ENCODE data around the gene PIGK.

Gene PIGK

GRCh38 chr1:77040826-77041225, 178.4 kb downstream of the PIGK start:
- H3K27ac ChIP-seq (ENCODE audit: low read length): no peak overlapping the region
- H3K9me3 ChIP-seq (ENCODE audit: insufficient read depth, low read length): no peaks in the 10 kb centered on the region
- H4K20me1 ChIP-seq (ENCODE audit: insufficient read depth, low read length): no peaks in the 10 kb centered on the region
- no peaks in the 10 kb centered on the region for H3K27me3 ChIP-seq (ENCODE audit: low read depth, low read length)
- no peaks in the 10 kb centered on the region for H3K4me1 ChIP-seq (ENCODE audit: low read length)
- H3K4me2 ChIP-seq (ENCODE audit: low read length): no peak overlapping the region
- no peaks in the 10 kb centered on the region for H3K79me2 ChIP-seq (ENCODE audit: low read length)
- no peak for TF ChIP-seq CTCF (IDR thresholded peaks at IDR 0.05; ENCODE audit: low read depth, low read length)
- TF ChIP-seq EZH2phosphoT487 (IDR thresholded peaks at IDR 0.05; ENCODE audit: low read depth): no peak
- H3K9ac ChIP-seq (ENCODE audit: low read length): no peak overlapping the region
- no peak overlapping the region for H3K4me3 ChIP-seq (ENCODE audit: low read length)
- no peak overlapping the region for H2AFZ ChIP-seq (ENCODE audit: low read depth, low read length)
- H3K36me3 ChIP-seq (replicated peaks; ENCODE audit: low read depth, low read length): no peaks in the 10 kb centered on the region

DNA sequence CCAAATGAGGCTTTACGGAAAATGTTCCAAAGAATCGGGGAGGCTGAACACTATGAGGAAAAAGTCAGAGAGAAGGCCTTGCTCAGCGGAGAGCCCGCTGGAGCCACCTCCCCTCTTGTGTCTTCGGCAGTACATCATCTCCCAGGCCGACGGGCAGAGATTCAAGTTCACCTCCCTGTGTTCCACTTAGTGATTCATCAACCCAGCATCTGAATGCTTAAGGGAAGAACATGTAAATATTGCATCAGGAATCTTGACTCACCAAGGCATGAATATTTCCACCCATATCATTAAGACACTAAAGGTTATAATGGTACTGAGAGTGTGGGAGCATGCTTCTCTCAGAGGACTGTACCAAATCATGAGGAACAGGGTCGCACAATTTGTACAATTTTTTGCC, 179.5 kb downstream of the PIGK start:
- Histone ChIP-seq H3K27ac (ENCODE audit: low read length) (no peak overlapping the region), H3K79me2 (ENCODE audit: low read length) (no peaks in the 10 kb centered on the region), H4K20me1 (ENCODE audit: insufficient read depth, low read length) (no peaks in the 10 kb centered on the region), H3K9me3 (ENCODE audit: insufficient read depth, low read length) (no peaks in the 10 kb centered on the region), H2AFZ (ENCODE audit: low read depth, low read length) (no peak overlapping the region), H3K9ac (ENCODE audit: low read length) (no peak overlapping the region), H3K36me3 (replicated peaks; ENCODE audit: low read depth, low read length) (no peaks in the 10 kb centered on the region), H3K4me2 (ENCODE audit: low read length) (no peak overlapping the region), H3K4me1 (ENCODE audit: low read length) (no peaks in the 10 kb centered on the region), H3K27me3 (ENCODE audit: low read depth, low read length) (no peaks in the 10 kb centered on the region), H3K4me3 (ENCODE audit: low read length) (no peak overlapping the region)
- no peak for TF ChIP-seq CTCF (IDR thresholded peaks at IDR 0.05; ENCODE audit: low read depth, low read length)
- TF ChIP-seq EZH2phosphoT487 (IDR thresholded peaks at IDR 0.05; ENCODE audit: low read depth): no peak

DNA sequence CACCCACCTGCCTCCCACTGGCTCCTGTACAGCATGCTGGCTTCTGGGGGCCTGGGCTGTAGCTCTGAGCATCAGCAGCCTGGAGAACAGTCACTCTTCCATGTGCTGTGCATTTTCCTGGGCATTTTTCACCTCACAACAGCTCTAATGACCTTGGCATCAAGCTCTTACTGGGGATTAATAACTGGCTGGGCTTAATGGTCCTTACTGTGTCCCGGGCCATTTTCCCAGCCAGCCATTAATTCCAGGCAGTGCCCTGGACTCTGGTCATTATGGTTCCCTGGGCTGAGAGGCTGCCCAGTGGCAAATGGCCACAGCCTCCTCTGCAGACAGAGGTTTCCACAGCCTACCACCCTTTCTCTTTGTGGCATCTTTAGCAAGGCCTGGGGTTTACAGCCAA, 180.1 kb downstream of the PIGK start:
- Histone ChIP-seq H3K79me2 (ENCODE audit: low read length) (no peaks in the 10 kb centered on the region), H2AFZ (ENCODE audit: low read depth, low read length) (no peak overlapping the region), H3K9ac (ENCODE audit: low read length) (no peak overlapping the region), H4K20me1 (ENCODE audit: insufficient read depth, low read length) (no peaks in the 10 kb centered on the region), H3K4me2 (ENCODE audit: low read length) (no peak overlapping the region), H3K4me3 (ENCODE audit: low read length) (no peak overlapping the region), H3K4me1 (ENCODE audit: low read length) (no peaks in the 10 kb centered on the region), H3K27ac (ENCODE audit: low read length) (no peak overlapping the region), H3K27me3 (ENCODE audit: low read depth, low read length) (no peaks in the 10 kb centered on the region), H3K36me3 (replicated peaks; ENCODE audit: low read depth, low read length) (no peaks in the 10 kb centered on the region), H3K9me3 (ENCODE audit: insufficient read depth, low read length) (no peaks in the 10 kb centered on the region)
- no peak for TF ChIP-seq CTCF (IDR thresholded peaks at IDR 0.05; ENCODE audit: low read depth, low read length)
- no peak for TF ChIP-seq EZH2phosphoT487 (IDR thresholded peaks at IDR 0.05; ENCODE audit: low read depth)
